ENCODE measurements around the gene TPGS2. TPM values are rescaled to one million over a fixed set of nuclear protein-coding genes. Genes with fewer than 3 reads are reported as not detected.
"Not testable (repeated sequence)": the region's sequence is repeated elsewhere in the genome, so short reads cannot be mapped to it uniquely, and the experiment has no call there.

TPGS2 gene
- total and polyA plus RNA-seq, 2 of the 8 experiments (the other 6 are each of a cell fraction or from before 2014, with no cell fraction given), result 151 to 273 TPM

DNA sequence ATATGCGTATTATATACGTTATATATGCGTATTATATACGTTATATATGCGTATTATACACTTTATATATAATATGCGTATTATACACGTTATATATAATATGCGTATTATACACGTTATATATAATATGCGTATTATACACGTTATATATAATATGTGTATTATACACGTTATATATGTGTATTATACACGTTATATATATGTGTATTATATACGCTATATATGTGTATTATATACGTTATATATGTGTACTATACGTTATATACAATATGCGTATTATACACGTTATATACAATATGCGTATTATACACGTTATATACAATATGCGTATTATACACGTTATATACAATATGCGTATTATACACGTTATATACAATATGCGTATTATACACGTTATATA, 65.8 kb downstream of the TPGS2 start:
- H4K8ac ChIP-seq (ENCODE audit: extremely low read depth, insufficient read depth, low read length); H3K23ac ChIP-seq (ENCODE audit: insufficient read length); H3K56ac ChIP-seq (replicated peaks; ENCODE audit: insufficient read length, low read depth, low read length); H3K27me3 ChIP-seq (replicated peaks in 1 of 4; ENCODE audit: control insufficient read depth in 3 of 4, extremely low read depth in 1 of 4, insufficient read depth in 3 of 4, low read length in 3 of 4); H2AFZ ChIP-seq (ENCODE audit: low read length); H3K4me2 ChIP-seq (ENCODE audit: insufficient read depth in 1 of 2, low read depth in 2 of 2, low read length in 2 of 2); H2BK15ac ChIP-seq (ENCODE audit: low read length); H2BK20ac ChIP-seq (ENCODE audit: low read length); CTCF ChIA-PET (ENCODE audit: partially characterized antibody); H4K5ac ChIP-seq (ENCODE audit: insufficient read length, low read depth, low read length); H2BK120ac ChIP-seq (replicated peaks; ENCODE audit: low read depth, low read length); H3K27ac ChIP-seq (ENCODE audit: low read depth, low read length); H3K79me2 ChIP-seq (ENCODE audit: control insufficient read depth in 1 of 2, insufficient read depth in 2 of 2, low read length in 2 of 2); H2BK12ac ChIP-seq (ENCODE audit: low read depth, low read length); FAIRE-seq; H3K4me1 ChIP-seq (replicated peaks in 1 of 4; ENCODE audit: control insufficient read depth in 3 of 4, insufficient read depth in 4 of 4, low read length in 3 of 4); H4K91ac ChIP-seq (replicated peaks; ENCODE audit: insufficient read length, low read length); H2BK5ac ChIP-seq (ENCODE audit: low read depth, low read length); H4K20me1 ChIP-seq (replicated peaks in 1 of 2; ENCODE audit: control insufficient read depth in 1 of 2, insufficient read depth in 2 of 2, low read length in 2 of 2); H3K9me3 ChIP-seq (ENCODE audit: insufficient read depth in 2 of 2, low read depth in 1 of 2, low read length in 1 of 2); H3K18ac ChIP-seq (ENCODE audit: extremely low read depth, low read length); POLR2A ChIA-PET (ENCODE audit: partially characterized antibody); DNase-seq (ENCODE audit: low read depth in 1 of 2, low spot score in 2 of 2); H3K79me1 ChIP-seq (ENCODE audit: low read depth, low read length); H3K14ac ChIP-seq (ENCODE audit: insufficient read length); H3K4ac ChIP-seq (replicated peaks; ENCODE audit: insufficient read length, low read depth, low read length); H3K36me3 ChIP-seq (ENCODE audit: control insufficient read depth in 2 of 4, insufficient read depth in 4 of 4, low read length in 3 of 4); H2AK5ac ChIP-seq (ENCODE audit: low read depth, low read length); H3K4me3 ChIP-seq (ENCODE audit: extremely low read depth in 1 of 4, insufficient read depth in 2 of 4, low read depth in 3 of 4, low read length in 4 of 4); H3K9ac ChIP-seq (replicated peaks in 1 of 4; ENCODE audit: extremely low read depth in 1 of 4, low read depth in 3 of 4, low read length in 3 of 4); H3K23me2 ChIP-seq (ENCODE audit: low read depth, low read length): not testable (repeated sequence)
- 92% methylated on average over 26 of the region's 26 CpGs; no CpG with 5 or more reads in 1 of the 2 experiments for WGBS, 2 experiments (ENCODE audit: extremely low coverage in 1 of 2, insufficient coverage in 1 of 2, insufficient read length in 1 of 2, insufficient replicate concordance in 2 of 2, low coverage in 1 of 2, low lambda C conversion rate in 2 of 2, missing lambda C conversion rate in 1 of 2)

Measured in H1 (cell line).